ENCODE measurements around the gene AGBL4.

The AGBL4 gene

DNA sequence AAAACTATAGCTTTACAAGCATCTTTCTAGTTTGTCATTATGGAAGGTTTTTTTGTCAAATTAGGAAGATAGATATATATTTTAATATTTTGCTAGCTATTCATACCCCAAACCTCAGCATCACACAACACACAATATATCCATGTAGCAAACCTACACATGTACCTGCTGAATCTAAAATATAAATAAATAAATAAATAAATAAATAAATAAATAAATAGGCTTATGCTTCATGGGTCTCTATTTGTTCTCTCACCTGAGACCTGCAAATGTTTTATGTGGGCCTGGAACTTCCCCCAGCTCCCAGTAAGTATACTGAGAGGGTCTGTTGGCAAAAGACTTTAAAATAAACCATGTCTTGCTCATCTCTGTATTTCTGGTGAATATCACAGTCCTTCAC lies 1099.7 kb downstream of the AGBL4 start:
- H3K9me3 ChIP-seq (ENCODE audit: control insufficient read depth, insufficient read depth, low read length): no peaks in the 10 kb centered on the region
- no peaks in the 10 kb centered on the region for H3K4me1 ChIP-seq (ENCODE audit: insufficient read depth, low read length)
- H3K9ac ChIP-seq (ENCODE audit: low read depth, low read length): no peak overlapping the region
- no peaks in the 10 kb centered on the region for H3K36me3 ChIP-seq (ENCODE audit: insufficient read depth, low read length)

GRCh38 chr1:48923116-48923515 lies 1100.6 kb downstream of the AGBL4 start:
- H3K9me3 ChIP-seq (ENCODE audit: control insufficient read depth, insufficient read depth, low read length): no peaks in the 10 kb centered on the region
- H3K9ac ChIP-seq (ENCODE audit: low read depth, low read length): no peak overlapping the region
- H3K4me1 ChIP-seq (ENCODE audit: insufficient read depth, low read length): no peaks in the 10 kb centered on the region
- no peaks in the 10 kb centered on the region for H3K36me3 ChIP-seq (ENCODE audit: insufficient read depth, low read length)

GRCh38 chr1:48920851-48921250 lies 1102.9 kb downstream of the AGBL4 start:
- Histone ChIP-seq H3K9me3 (ENCODE audit: control insufficient read depth, insufficient read depth, low read length) (no peaks in the 10 kb centered on the region), H3K36me3 (ENCODE audit: insufficient read depth, low read length) (no peaks in the 10 kb centered on the region), H3K9ac (ENCODE audit: low read depth, low read length) (no peak overlapping the region), H3K4me1 (ENCODE audit: insufficient read depth, low read length) (peaks cover 5% of the 10 kb centered on the region)

DNA sequence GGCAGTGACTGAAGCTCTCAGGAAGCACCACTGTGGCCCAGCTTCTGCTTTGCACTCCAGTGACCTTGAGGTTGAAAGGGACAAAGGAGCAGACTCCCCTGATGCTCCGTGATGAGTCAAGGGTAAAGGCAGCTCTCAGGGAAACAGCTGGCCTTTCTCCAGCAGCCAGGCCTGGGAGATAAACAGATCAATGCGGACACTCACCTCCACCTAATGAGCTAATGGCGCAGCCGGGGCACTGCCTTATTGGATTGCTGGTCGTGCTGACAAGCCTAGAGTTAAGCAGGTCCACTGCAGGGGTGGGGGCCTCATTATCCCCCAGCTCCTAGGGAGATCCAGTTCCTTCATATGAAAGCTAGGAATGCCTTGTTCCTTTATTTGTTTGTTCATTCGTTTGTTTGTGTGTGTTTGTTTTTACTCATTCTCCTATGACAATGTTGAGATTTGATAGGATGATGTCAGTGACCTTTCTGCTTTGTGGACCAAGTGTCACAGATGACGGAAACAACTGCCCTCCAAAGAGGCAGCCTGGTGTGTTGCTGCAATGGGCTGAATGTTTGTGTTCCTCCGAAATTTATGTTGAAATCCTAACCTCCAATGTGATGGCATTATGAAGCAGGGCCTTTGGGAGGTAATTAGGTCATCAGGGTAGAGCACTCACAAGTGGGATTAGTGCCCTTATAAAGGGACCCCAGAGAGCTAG lies 1105.7 kb downstream of the AGBL4 start:
- Histone ChIP-seq H3K4me1 (ENCODE audit: insufficient read depth, low read length) (peaks cover 5% of the 10 kb centered on the region), H3K9ac (ENCODE audit: low read depth, low read length) (no peak overlapping the region), H3K9me3 (ENCODE audit: control insufficient read depth, insufficient read depth, low read length) (no peaks in the 10 kb centered on the region), H3K36me3 (ENCODE audit: insufficient read depth, low read length) (no peaks in the 10 kb centered on the region)

- no peaks in the 10 kb centered on the region for H3K36me3 ChIP-seq (ENCODE audit: insufficient read depth, low read length)
Observed at GRCh38 chr1:48917070-48917454, 1106.7 kb downstream of the AGBL4 start.

DNA sequence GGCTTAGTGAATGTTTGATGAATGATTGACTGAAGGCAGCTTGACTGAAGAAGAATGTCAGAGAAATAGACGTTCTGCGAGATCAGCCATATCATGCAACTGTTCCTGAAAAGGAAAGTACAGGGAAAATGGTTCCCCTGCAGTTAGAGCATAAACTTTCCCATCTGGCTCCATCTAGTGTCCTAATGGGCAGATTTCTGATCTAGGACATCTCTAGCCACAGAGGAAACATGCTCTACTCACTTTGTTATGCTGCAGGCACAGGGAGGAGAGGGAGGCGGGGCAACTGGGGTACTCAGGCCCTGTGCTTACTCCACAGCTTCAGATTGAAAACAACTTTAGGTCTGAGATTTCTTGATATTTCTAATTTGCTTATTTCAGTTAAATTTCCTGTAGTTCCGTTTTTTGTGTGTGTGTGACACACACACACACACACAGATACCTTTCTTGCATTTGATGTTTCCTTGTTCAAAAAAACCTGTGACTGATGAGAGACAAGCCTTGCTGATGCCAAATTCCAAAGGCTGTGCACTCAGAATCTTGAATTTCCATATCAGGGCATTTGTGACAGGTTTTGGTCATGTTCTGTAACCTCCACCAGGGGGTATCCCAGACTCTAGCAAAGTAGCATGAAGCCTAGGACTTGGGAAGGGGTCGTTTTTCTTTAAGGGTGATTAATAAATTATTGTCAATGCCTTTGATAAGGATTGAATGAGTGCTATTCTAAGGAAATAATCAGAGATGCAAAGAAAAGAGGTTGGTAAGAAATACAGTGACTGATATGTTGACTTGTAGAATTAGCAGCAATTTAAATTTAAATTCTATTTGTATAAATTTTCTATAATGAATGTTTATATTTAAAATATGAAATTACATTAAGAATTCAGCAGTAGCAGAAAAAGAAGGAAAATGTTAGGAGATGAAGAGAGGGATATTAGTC lies 1107.4 kb downstream of the AGBL4 start:
- peaks cover 5% of the 10 kb centered on the region for H3K4me1 ChIP-seq (ENCODE audit: insufficient read depth, low read length)
- H3K36me3 ChIP-seq (ENCODE audit: insufficient read depth, low read length): no peaks in the 10 kb centered on the region
- H3K9me3 ChIP-seq (ENCODE audit: control insufficient read depth, insufficient read depth, low read length): no peaks in the 10 kb centered on the region
- no peak overlapping the region for H3K9ac ChIP-seq (ENCODE audit: low read depth, low read length)

More at GRCh38 chr1:48917070-48917454, 1106.7 kb downstream of the AGBL4 start:
- H3K9ac ChIP-seq (ENCODE audit: low read depth, low read length): no peak overlapping the region
- H3K4me1 ChIP-seq (ENCODE audit: insufficient read depth, low read length): peaks cover 5% of the 10 kb centered on the region
- H3K9me3 ChIP-seq (ENCODE audit: control insufficient read depth, insufficient read depth, low read length): no peaks in the 10 kb centered on the region

DNA sequence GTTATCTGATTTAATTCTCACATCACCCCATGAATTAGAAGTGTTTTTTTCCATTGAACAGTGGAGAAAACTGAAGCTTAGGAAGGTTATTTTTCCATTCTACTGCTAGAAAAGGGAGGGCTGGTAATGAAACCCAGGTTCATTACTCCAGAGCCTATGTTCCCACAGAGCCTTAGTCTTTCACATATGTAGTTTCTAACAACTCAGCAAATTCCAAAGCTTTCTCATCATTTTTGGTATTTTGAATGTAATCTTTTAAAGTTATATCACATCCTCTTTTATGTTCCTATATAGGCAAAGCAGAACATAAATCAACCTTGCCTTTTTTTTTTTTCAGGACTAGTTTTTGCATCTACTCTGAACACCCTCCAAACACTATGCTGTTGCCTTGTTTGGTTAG lies 1115.1 kb downstream of the AGBL4 start:
- Histone ChIP-seq H3K9me3 (ENCODE audit: control insufficient read depth, insufficient read depth, low read length) (no peaks in the 10 kb centered on the region), H3K9ac (ENCODE audit: low read depth, low read length) (no peak overlapping the region), H3K4me1 (ENCODE audit: insufficient read depth, low read length) (no peaks in the 10 kb centered on the region), H3K36me3 (ENCODE audit: insufficient read depth, low read length) (no peaks in the 10 kb centered on the region)

DNA sequence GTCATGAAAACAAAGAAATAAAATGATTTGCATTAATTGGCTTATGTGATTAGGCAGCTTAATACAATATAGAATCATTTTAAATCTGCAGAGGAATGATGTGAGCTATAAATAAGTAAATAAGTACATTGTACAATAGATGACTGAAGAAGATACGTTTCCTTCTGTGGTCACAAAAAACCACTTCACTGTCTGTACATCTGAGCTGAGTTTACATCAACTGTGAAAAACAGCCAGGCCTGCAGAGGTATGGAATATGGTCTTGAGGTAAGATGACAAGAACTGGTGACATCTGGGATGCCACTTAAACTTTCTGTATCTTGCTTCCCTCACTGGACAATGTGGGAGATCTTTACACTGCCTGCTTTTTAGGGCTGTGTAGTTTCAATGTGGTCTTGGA lies 1117.0 kb downstream of the AGBL4 start:
- Histone ChIP-seq H3K4me1 (ENCODE audit: insufficient read depth, low read length) (no peaks in the 10 kb centered on the region), H3K9ac (ENCODE audit: low read depth, low read length) (no peak overlapping the region), H3K36me3 (ENCODE audit: insufficient read depth, low read length) (no peaks in the 10 kb centered on the region)

GRCh38 chr1:48906164-48906563 lies 1117.6 kb downstream of the AGBL4 start:
- Histone ChIP-seq H3K36me3 (ENCODE audit: insufficient read depth, low read length) (no peaks in the 10 kb centered on the region), H3K9me3 (ENCODE audit: control insufficient read depth, insufficient read depth, low read length) (no peaks in the 10 kb centered on the region), H3K4me1 (ENCODE audit: insufficient read depth, low read length) (no peaks in the 10 kb centered on the region), H3K9ac (ENCODE audit: low read depth, low read length) (no peak overlapping the region)

More for the DNA sequence above, 1117.0 kb downstream of the AGBL4 start:
- H3K9me3 ChIP-seq (ENCODE audit: control insufficient read depth, insufficient read depth, low read length): no peaks in the 10 kb centered on the region

- Histone ChIP-seq H3K9me3 (ENCODE audit: control insufficient read depth, insufficient read depth, low read length) (no peaks in the 10 kb centered on the region), H3K36me3 (ENCODE audit: insufficient read depth, low read length) (no peaks in the 10 kb centered on the region), H3K4me1 (ENCODE audit: insufficient read depth, low read length) (no peaks in the 10 kb centered on the region)
Observed at GRCh38 chr1:48903291-48903690, 1120.5 kb downstream of the AGBL4 start.

DNA sequence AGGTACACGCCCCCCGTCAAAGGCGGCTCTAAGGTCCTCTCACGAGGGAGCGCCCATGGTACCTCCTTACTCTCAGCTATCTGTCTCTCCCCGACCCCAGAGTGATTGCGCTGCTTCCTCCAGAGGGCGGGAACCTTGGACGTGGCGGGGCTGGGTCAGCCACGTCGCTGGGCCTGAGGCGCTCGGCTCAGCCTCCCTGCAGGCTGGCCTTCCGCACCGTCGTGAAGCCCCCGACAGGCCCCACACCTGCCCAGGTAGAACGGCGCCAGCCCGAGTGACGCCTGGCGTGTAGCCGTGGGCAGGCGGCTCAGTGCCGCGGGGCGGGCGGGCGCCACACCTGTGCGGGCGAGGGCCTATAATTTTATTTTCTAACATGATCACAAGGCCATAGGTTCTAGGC lies 1124.9 kb downstream of the AGBL4 start:
- Histone ChIP-seq H3K4me1 (ENCODE audit: insufficient read depth, low read length) (no peaks in the 10 kb centered on the region), H3K9me3 (ENCODE audit: control insufficient read depth, insufficient read depth, low read length) (no peaks in the 10 kb centered on the region), H3K36me3 (ENCODE audit: insufficient read depth, low read length) (no peaks in the 10 kb centered on the region), H3K9ac (ENCODE audit: low read depth, low read length) (no peak overlapping the region)

More at GRCh38 chr1:48903291-48903690, 1120.5 kb downstream of the AGBL4 start:
- no peak overlapping the region for H3K9ac ChIP-seq (ENCODE audit: low read depth, low read length)

DNA sequence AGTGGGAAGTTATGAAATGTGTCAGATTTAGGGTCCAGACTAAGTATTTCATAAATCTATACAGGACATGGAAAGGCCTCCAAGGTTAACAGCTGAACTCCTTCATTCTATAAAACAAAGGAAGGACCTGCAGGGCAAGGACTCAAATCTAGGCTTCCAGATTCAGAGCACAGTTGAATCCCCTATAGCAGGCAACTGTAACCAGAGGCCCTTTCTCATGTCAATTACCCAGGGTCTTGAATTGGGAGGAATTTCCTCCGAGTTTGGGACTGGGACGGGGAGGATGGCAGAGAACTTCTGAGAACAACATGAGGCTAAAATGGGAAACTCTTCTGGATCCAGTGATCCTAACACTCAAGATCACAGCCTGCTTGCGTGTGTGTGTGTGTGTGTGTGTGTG lies 1134.1 kb downstream of the AGBL4 start:
- Histone ChIP-seq H3K9me3 (ENCODE audit: control insufficient read depth, insufficient read depth, low read length) (no peaks in the 10 kb centered on the region), H3K4me1 (ENCODE audit: insufficient read depth, low read length) (peaks cover 16% of the 10 kb centered on the region), H3K9ac (ENCODE audit: low read depth, low read length) (no peak overlapping the region), H3K36me3 (ENCODE audit: insufficient read depth, low read length) (no peaks in the 10 kb centered on the region)

DNA sequence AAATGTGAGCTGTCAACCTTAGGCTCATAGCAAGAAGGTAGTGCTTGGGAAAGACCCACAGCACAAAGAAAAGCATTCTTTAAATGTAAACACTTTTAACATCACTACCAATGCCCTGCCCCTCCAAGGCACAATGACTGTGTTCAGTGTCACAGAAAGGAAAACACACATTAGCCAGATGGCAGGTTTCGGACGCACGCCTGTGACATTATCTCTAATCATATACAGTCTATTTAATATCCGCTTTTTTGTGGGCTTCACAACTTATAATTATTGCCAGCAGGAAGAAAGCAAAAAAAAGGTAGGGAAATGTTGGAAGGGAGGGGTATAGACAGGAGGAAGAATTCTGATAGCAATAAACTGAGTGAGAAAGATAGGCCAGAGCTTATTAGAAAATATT lies 1134.7 kb downstream of the AGBL4 start:
- H3K9me3 ChIP-seq (ENCODE audit: control insufficient read depth, insufficient read depth, low read length): no peaks in the 10 kb centered on the region
- no peaks in the 10 kb centered on the region for H3K36me3 ChIP-seq (ENCODE audit: insufficient read depth, low read length)
- H3K4me1 ChIP-seq (ENCODE audit: insufficient read depth, low read length): peaks cover 16% of the 10 kb centered on the region
- H3K9ac ChIP-seq (ENCODE audit: low read depth, low read length): no peak overlapping the region

GRCh38 chr1:48887796-48888195 lies 1136.0 kb downstream of the AGBL4 start:
- no peak overlapping the region for H3K9ac ChIP-seq (ENCODE audit: low read depth, low read length)
- peaks cover 16% of the 10 kb centered on the region for H3K4me1 ChIP-seq (ENCODE audit: insufficient read depth, low read length)
- H3K9me3 ChIP-seq (ENCODE audit: control insufficient read depth, insufficient read depth, low read length): no peaks in the 10 kb centered on the region
- no peaks in the 10 kb centered on the region for H3K36me3 ChIP-seq (ENCODE audit: insufficient read depth, low read length)

DNA sequence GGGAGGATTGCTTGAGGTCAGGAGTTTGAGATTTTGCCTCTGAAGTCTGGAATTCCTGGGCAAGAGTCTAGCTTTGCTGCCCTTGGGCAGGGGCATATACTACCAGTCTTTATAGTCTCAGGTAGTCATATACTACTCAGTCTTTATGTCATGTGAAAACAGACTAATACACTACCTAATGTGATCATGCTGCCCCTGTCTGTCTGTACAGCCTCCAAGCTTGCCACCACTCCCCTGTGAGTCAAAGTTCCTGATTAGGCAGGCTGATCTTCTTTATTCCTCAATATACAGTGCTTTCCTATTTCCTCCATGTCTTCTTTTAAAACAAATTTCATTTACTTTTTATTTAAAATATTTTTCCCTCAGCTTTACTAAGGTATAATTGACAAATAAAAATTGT lies 1141.7 kb downstream of the AGBL4 start:
- Histone ChIP-seq H3K9ac (ENCODE audit: low read depth, low read length) (no peak overlapping the region), H3K9me3 (ENCODE audit: control insufficient read depth, insufficient read depth, low read length) (no peaks in the 10 kb centered on the region), H3K4me1 (ENCODE audit: insufficient read depth, low read length) (no peaks in the 10 kb centered on the region), H3K36me3 (ENCODE audit: insufficient read depth, low read length) (no peaks in the 10 kb centered on the region)

Data from ES-I3 (cell line).